ENCODE measurements around the gene HEPHL1.

HEPHL1 gene

GRCh38 chr11:94142308-94143281, 121.4 kb downstream of the HEPHL1 start:
- Histone ChIP-seq H3K9me3 (no peaks in the 10 kb centered on the region), H3K27ac (no peak overlapping the region), H3K4me3 (ENCODE audit: low read depth in 1 of 2, low read length in 1 of 2) (no peak overlapping the region), H3K27me3 (no peaks in the 10 kb centered on the region), H3K4me1 (ENCODE audit: control insufficient read depth in 1 of 2, insufficient read depth in 1 of 2, low read depth in 1 of 2, low read length in 1 of 2) (no peaks in the 10 kb centered on the region), H3K36me3 (no peaks in the 10 kb centered on the region)
- TF ChIP-seq CTCF (IDR thresholded peaks at IDR 0.05): no peak

- no peak for TF ChIP-seq CTCF (IDR thresholded peaks at IDR 0.05)
- Histone ChIP-seq H3K27ac (no peak overlapping the region), H3K9me3 (no peaks in the 10 kb centered on the region)
Measured at GRCh38 chr11:94144216-94144615, 123.1 kb downstream of the HEPHL1 start.

GRCh38 chr11:94144664-94145063, 123.5 kb downstream of the HEPHL1 start:
- Histone ChIP-seq H3K36me3 (no peaks in the 10 kb centered on the region), H3K27ac (no peak overlapping the region), H3K9me3 (no peaks in the 10 kb centered on the region), H3K4me1 (ENCODE audit: control insufficient read depth in 1 of 2, insufficient read depth in 1 of 2, low read depth in 1 of 2, low read length in 1 of 2) (no peaks in the 10 kb centered on the region), H3K27me3 (no peaks in the 10 kb centered on the region), H3K4me3 (ENCODE audit: low read depth in 1 of 2, low read length in 1 of 2) (no peak overlapping the region)
- TF ChIP-seq CTCF (IDR thresholded peaks at IDR 0.05): no peak

More at GRCh38 chr11:94144216-94144615, 123.1 kb downstream of the HEPHL1 start:
- Histone ChIP-seq H3K4me1 (ENCODE audit: control insufficient read depth in 1 of 2, insufficient read depth in 1 of 2, low read depth in 1 of 2, low read length in 1 of 2) (no peaks in the 10 kb centered on the region), H3K27me3 (no peaks in the 10 kb centered on the region), H3K36me3 (no peaks in the 10 kb centered on the region), H3K4me3 (ENCODE audit: low read depth in 1 of 2, low read length in 1 of 2) (no peak overlapping the region)

GRCh38 chr11:94145431-94145830, 124.3 kb downstream of the HEPHL1 start:
- Histone ChIP-seq H3K4me3 (ENCODE audit: low read depth in 1 of 2, low read length in 1 of 2) (no peak overlapping the region), H3K4me1 (ENCODE audit: control insufficient read depth in 1 of 2, insufficient read depth in 1 of 2, low read depth in 1 of 2, low read length in 1 of 2) (no peaks in the 10 kb centered on the region), H3K36me3 (no peaks in the 10 kb centered on the region), H3K27ac (no peak overlapping the region), H3K27me3 (no peaks in the 10 kb centered on the region), H3K9me3 (no peaks in the 10 kb centered on the region)
- TF ChIP-seq CTCF (IDR thresholded peaks at IDR 0.05): no peak

GRCh38 chr11:94145916-94146315, 124.8 kb downstream of the HEPHL1 start:
- Histone ChIP-seq H3K4me3 (ENCODE audit: low read depth in 1 of 2, low read length in 1 of 2) (no peak overlapping the region), H3K27me3 (no peaks in the 10 kb centered on the region), H3K9me3 (no peaks in the 10 kb centered on the region), H3K27ac (no peak overlapping the region), H3K4me1 (ENCODE audit: control insufficient read depth in 1 of 2, insufficient read depth in 1 of 2, low read depth in 1 of 2, low read length in 1 of 2) (no peaks in the 10 kb centered on the region), H3K36me3 (no peaks in the 10 kb centered on the region)
- no peak for TF ChIP-seq CTCF (IDR thresholded peaks at IDR 0.05)
